ENCODE data around the gene KCNV2. TPM values are rescaled to one million over a fixed set of nuclear protein-coding genes. Genes with fewer than 3 reads are reported as not detected.

Gene KCNV2
- total and polyA plus RNA-seq, 4 donors: 0.36 to 0.57 TPM; not detected in 2

GRCh38 chr9:2727374-2727773 lies 10.1 kb downstream of the KCNV2 start:
- no peak for DNase-seq (ENCODE audit: low read depth in 4 of 6, low spot score in 6 of 6)
- 100% methylated on average over 1 of the region's 2 CpGs for WGBS (ENCODE audit: insufficient coverage)
- H3K27me3 ChIP-seq (ENCODE audit: control insufficient read depth, insufficient read depth, low read length): no peaks in the 10 kb centered on the region
- no peak overlapping the region for H3K4me3 ChIP-seq (ENCODE audit: low read depth, low read length)
- H3K4me1 ChIP-seq (ENCODE audit: control insufficient read depth, insufficient read depth, low read length): no peaks in the 10 kb centered on the region
- H3K36me3 ChIP-seq (ENCODE audit: control insufficient read depth, insufficient read depth, low read length): no peaks in the 10 kb centered on the region
- H3K27ac ChIP-seq (ENCODE audit: low read depth, low read length): no peak overlapping the region
- no peaks in the 10 kb centered on the region for H3K9me3 ChIP-seq (ENCODE audit: control insufficient read depth, insufficient read depth, low read length)

- Histone ChIP-seq H3K4me1 (ENCODE audit: control insufficient read depth, insufficient read depth, low read length) (no peaks in the 10 kb centered on the region), H3K27ac (ENCODE audit: low read depth, low read length) (no peak overlapping the region), H3K9me3 (ENCODE audit: control insufficient read depth, insufficient read depth, low read length) (peaks cover 2% of the 10 kb centered on the region), H3K27me3 (ENCODE audit: control insufficient read depth, insufficient read depth, low read length) (no peaks in the 10 kb centered on the region), H3K4me3 (ENCODE audit: low read depth, low read length) (no peak overlapping the region), H3K36me3 (ENCODE audit: control insufficient read depth, insufficient read depth, low read length) (no peaks in the 10 kb centered on the region)
- WGBS (ENCODE audit: insufficient coverage): 17% methylated on average over 4 of the region's 5 CpGs
- peak; percentile 9 to 88 (median 32) for DNase-seq (ENCODE audit: low read depth in 4 of 6, low spot score in 6 of 6)
These were observed 10.8 kb downstream of the KCNV2 start for GRCh38 chr9:2727966-2728613.

GRCh38 chr9:2729003-2729402 lies 11.7 kb downstream of the KCNV2 start:
- Histone ChIP-seq H3K27ac (ENCODE audit: low read depth, low read length) (no peak overlapping the region), H3K4me3 (ENCODE audit: low read depth, low read length) (no peak overlapping the region), H3K36me3 (ENCODE audit: control insufficient read depth, insufficient read depth, low read length) (no peaks in the 10 kb centered on the region), H3K4me1 (ENCODE audit: control insufficient read depth, insufficient read depth, low read length) (no peaks in the 10 kb centered on the region), H3K9me3 (ENCODE audit: control insufficient read depth, insufficient read depth, low read length) (peaks cover 2% of the 10 kb centered on the region), H3K27me3 (ENCODE audit: control insufficient read depth, insufficient read depth, low read length) (no peaks in the 10 kb centered on the region)
- DNase-seq (ENCODE audit: low read depth in 4 of 6, low spot score in 6 of 6): no peak
- 89% methylated on average over 5 of the region's 5 CpGs for WGBS (ENCODE audit: insufficient coverage)

- Histone ChIP-seq H3K9me3 (ENCODE audit: control insufficient read depth, insufficient read depth, low read length) (peaks cover 2% of the 10 kb centered on the region), H3K27ac (ENCODE audit: low read depth, low read length) (no peak overlapping the region), H3K4me1 (ENCODE audit: control insufficient read depth, insufficient read depth, low read length) (no peaks in the 10 kb centered on the region), H3K36me3 (ENCODE audit: control insufficient read depth, insufficient read depth, low read length) (no peaks in the 10 kb centered on the region), H3K27me3 (ENCODE audit: control insufficient read depth, insufficient read depth, low read length) (no peaks in the 10 kb centered on the region), H3K4me3 (ENCODE audit: low read depth, low read length) (no peak overlapping the region)
- WGBS (ENCODE audit: insufficient coverage): no CpG with 5 or more reads among the region's 3 CpGs
- no peak for DNase-seq (ENCODE audit: low read depth in 4 of 6, low spot score in 6 of 6)
These were observed 12.4 kb downstream of the KCNV2 start for GRCh38 chr9:2729721-2730120.

GRCh38 chr9:2730971-2731370 lies 13.7 kb downstream of the KCNV2 start:
- Histone ChIP-seq H3K9me3 (ENCODE audit: control insufficient read depth, insufficient read depth, low read length) (peaks cover 2% of the 10 kb centered on the region), H3K36me3 (ENCODE audit: control insufficient read depth, insufficient read depth, low read length) (no peaks in the 10 kb centered on the region), H3K27ac (ENCODE audit: low read depth, low read length) (no peak overlapping the region), H3K4me1 (ENCODE audit: control insufficient read depth, insufficient read depth, low read length) (no peaks in the 10 kb centered on the region), H3K27me3 (ENCODE audit: control insufficient read depth, insufficient read depth, low read length) (no peaks in the 10 kb centered on the region), H3K4me3 (ENCODE audit: low read depth, low read length) (no peak overlapping the region)
- no peak for DNase-seq (ENCODE audit: low read depth in 4 of 6, low spot score in 6 of 6)
- no CpG with 5 or more reads among the region's 1 CpG for WGBS (ENCODE audit: insufficient coverage)

GRCh38 chr9:2732492-2732891 lies 15.2 kb downstream of the KCNV2 start:
- 80% methylated on average over 1 of the region's 4 CpGs for WGBS (ENCODE audit: insufficient coverage)
- Histone ChIP-seq H3K36me3 (ENCODE audit: control insufficient read depth, insufficient read depth, low read length) (no peaks in the 10 kb centered on the region), H3K27me3 (ENCODE audit: control insufficient read depth, insufficient read depth, low read length) (no peaks in the 10 kb centered on the region), H3K4me3 (ENCODE audit: low read depth, low read length) (no peak overlapping the region), H3K27ac (ENCODE audit: low read depth, low read length) (no peak overlapping the region), H3K4me1 (ENCODE audit: control insufficient read depth, insufficient read depth, low read length) (no peaks in the 10 kb centered on the region), H3K9me3 (ENCODE audit: control insufficient read depth, insufficient read depth, low read length) (peaks cover 2% of the 10 kb centered on the region)
- DNase-seq (ENCODE audit: low read depth in 4 of 6, low spot score in 6 of 6): no peak

- H3K4me3 ChIP-seq (ENCODE audit: low read depth, low read length): no peak overlapping the region
- no peak for DNase-seq (ENCODE audit: low read depth in 4 of 6, low spot score in 6 of 6)
- H3K9me3 ChIP-seq (ENCODE audit: control insufficient read depth, insufficient read depth, low read length): no peaks in the 10 kb centered on the region
- no peak overlapping the region for H3K27ac ChIP-seq (ENCODE audit: low read depth, low read length)
- H3K36me3 ChIP-seq (ENCODE audit: control insufficient read depth, insufficient read depth, low read length): no peaks in the 10 kb centered on the region
- no peaks in the 10 kb centered on the region for H3K4me1 ChIP-seq (ENCODE audit: control insufficient read depth, insufficient read depth, low read length)
- H3K27me3 ChIP-seq (ENCODE audit: control insufficient read depth, insufficient read depth, low read length): no peaks in the 10 kb centered on the region
These were observed 23.3 kb downstream of the KCNV2 start for GRCh38 chr9:2740616-2741015.

- Histone ChIP-seq H3K27me3 (ENCODE audit: control insufficient read depth, insufficient read depth, low read length) (no peaks in the 10 kb centered on the region), H3K9me3 (ENCODE audit: control insufficient read depth, insufficient read depth, low read length) (no peaks in the 10 kb centered on the region), H3K4me3 (ENCODE audit: low read depth, low read length) (no peak overlapping the region), H3K4me1 (ENCODE audit: control insufficient read depth, insufficient read depth, low read length) (no peaks in the 10 kb centered on the region), H3K27ac (ENCODE audit: low read depth, low read length) (no peak overlapping the region), H3K36me3 (ENCODE audit: control insufficient read depth, insufficient read depth, low read length) (no peaks in the 10 kb centered on the region)
- 82% methylated on average over 5 of the region's 6 CpGs for WGBS (ENCODE audit: insufficient coverage)
- no peak for DNase-seq (ENCODE audit: low read depth in 4 of 6, low spot score in 6 of 6)
These were observed 24.3 kb downstream of the KCNV2 start for GRCh38 chr9:2741441-2742158.

GRCh38 chr9:2742214-2742613 lies 24.9 kb downstream of the KCNV2 start:
- Histone ChIP-seq H3K4me1 (ENCODE audit: control insufficient read depth, insufficient read depth, low read length) (no peaks in the 10 kb centered on the region), H3K4me3 (ENCODE audit: low read depth, low read length) (no peak overlapping the region), H3K9me3 (ENCODE audit: control insufficient read depth, insufficient read depth, low read length) (no peaks in the 10 kb centered on the region), H3K27me3 (ENCODE audit: control insufficient read depth, insufficient read depth, low read length) (no peaks in the 10 kb centered on the region), H3K36me3 (ENCODE audit: control insufficient read depth, insufficient read depth, low read length) (no peaks in the 10 kb centered on the region), H3K27ac (ENCODE audit: low read depth, low read length) (no peak overlapping the region)
- 93% methylated on average over 6 of the region's 7 CpGs for WGBS (ENCODE audit: insufficient coverage)
- no peak for DNase-seq (ENCODE audit: low read depth in 4 of 6, low spot score in 6 of 6)

GRCh38 chr9:2743937-2744529 lies 26.7 kb downstream of the KCNV2 start:
- Histone ChIP-seq H3K27me3 (ENCODE audit: control insufficient read depth, insufficient read depth, low read length) (no peaks in the 10 kb centered on the region), H3K4me3 (ENCODE audit: low read depth, low read length) (no peak overlapping the region), H3K4me1 (ENCODE audit: control insufficient read depth, insufficient read depth, low read length) (no peaks in the 10 kb centered on the region), H3K36me3 (ENCODE audit: control insufficient read depth, insufficient read depth, low read length) (no peaks in the 10 kb centered on the region), H3K27ac (ENCODE audit: low read depth, low read length) (no peak overlapping the region), H3K9me3 (ENCODE audit: control insufficient read depth, insufficient read depth, low read length) (no peaks in the 10 kb centered on the region)
- WGBS (ENCODE audit: insufficient coverage): 100% methylated on average over 3 of the region's 5 CpGs
- DNase-seq (ENCODE audit: low read depth in 4 of 6, low spot score in 6 of 6): no peak

Data from spinal cord (tissue), 10 donors.